OCI-LY1 (cell line): ENCODE data around the gene CHD5.

Source experiments
- H2AFZ ChIP-seq: fragments of 200-600 bp; sonication (generic), shearing (Covaris generic); 2 replicates; pipeline ENCODE4 v1.6.0; 2014; ENCODE audit warnings: antibody characterized with exemption, mild to moderate bottlenecking, low read length
- H3F3A ChIP-seq: fragments of 200-600 bp; sonication (generic), shearing (Covaris generic); 2 replicates; pipeline ENCODE4 v1.6.0; 2014; ENCODE audit warnings: mild to moderate bottlenecking, antibody characterized with exemption, low read length, moderate library complexity; ENCODE audit not compliant: insufficient read depth
- H3K27ac ChIP-seq: fragments of 200-600 bp; sonication (generic); 2 replicates; pipeline ENCODE4 v1.5.1; 2014; ENCODE audit warnings: low read length, mixed run types, mild to moderate bottlenecking, low read depth; ENCODE audit not compliant: poor library complexity, severe bottlenecking
- H3K27me3 ChIP-seq: fragments of 200-600 bp; sonication (generic); 2 replicates; pipeline ENCODE4 v1.6.0; 2014; ENCODE audit warnings: antibody characterized with exemption, mild to moderate bottlenecking, low read length, moderate library complexity; ENCODE audit not compliant: insufficient read depth
- H3K36me3 ChIP-seq: fragments of 200-600 bp; sonication (generic); 2 replicates; pipeline ENCODE4 v1.6.1; 2014; ENCODE audit warnings: mild to moderate bottlenecking, antibody characterized with exemption, low read length, moderate library complexity, mixed read lengths; ENCODE audit not compliant: insufficient read depth
- H3K4me1 ChIP-seq: fragments of 200-600 bp; sonication (generic); 2 replicates; pipeline ENCODE4 v1.5.1; 2014; ENCODE audit warnings: mild to moderate bottlenecking, low read length, moderate library complexity; ENCODE audit not compliant: insufficient read depth, severe bottlenecking
- H3K4me2 ChIP-seq: fragments of 200-600 bp; sonication (generic), shearing (Covaris generic); 2 replicates; pipeline ENCODE4 v1.6.1; 2014; ENCODE audit warnings: low read length
- H3K4me3 ChIP-seq: fragments of 200-600 bp; sonication (generic); 2 replicates; pipeline ENCODE4 v1.5.1; 2014; ENCODE audit warnings: low read length, low read depth, mild to moderate bottlenecking, mixed read lengths; ENCODE audit not compliant: poor library complexity, severe bottlenecking
- H3K79me2 ChIP-seq: fragments of 200-600 bp; shearing (Covaris generic); 2 replicates; pipeline ENCODE4 v1.6.1; 2016; ENCODE audit warnings: mixed run types, low read length, mixed read lengths; ENCODE audit not compliant: insufficient read depth
- H3K9ac ChIP-seq: fragments of 200-600 bp; sonication (generic), shearing (Covaris generic); 2 replicates; pipeline ENCODE4 v1.6.1; 2014; ENCODE audit warnings: mild to moderate bottlenecking, low read length, mixed read lengths
- H3K9me2 ChIP-seq: fragments of 200-600 bp; sonication (generic), shearing (Covaris generic); 2 replicates; pipeline ENCODE4 v1.6.1; 2014; ENCODE audit warnings: low read depth, mild to moderate bottlenecking, low read length, mixed read lengths
- H3K9me3 ChIP-seq: fragments of 200-600 bp; shearing (Covaris generic); 2 replicates; pipeline ENCODE4 v1.6.1; 2014; ENCODE audit warnings: low read length, mixed read lengths
- H4K20me1 ChIP-seq: fragments of 200-600 bp; sonication (generic), shearing (Covaris generic); 2 replicates; pipeline ENCODE4 v1.6.0; 2016; ENCODE audit warnings: mild to moderate bottlenecking, low read length; ENCODE audit not compliant: insufficient read depth
- EZH2 ChIP-seq: fragments of 200-600 bp; sonication (generic), shearing (Covaris generic); IDR thresholded peaks from 2 replicates; pipeline ENCODE4 v1.8.0; 2017; ENCODE audit warnings: borderline replicate concordance, mixed run types, mild to moderate bottlenecking, antibody characterized with exemption, low read length, moderate library complexity, mixed read lengths
- TF ChIP-seq, protein P1 (sequence below): fragments of 200-600 bp; sonication (generic), shearing (Covaris generic); IDR thresholded peaks from 2 replicates; pipeline ENCODE4 v1.5.1; 2017; ENCODE audit warnings: mild to moderate bottlenecking, antibody characterized with exemption, low read length, moderate library complexity, mixed read lengths

The CHD5 gene

GRCh38 chr1:6170742-6171201, 9.3 kb downstream of the CHD5 start:
- Histone ChIP-seq H3K4me1 (no peaks in the 10 kb centered on the region), H3F3A (no peaks in the 10 kb centered on the region), H3K9me3 (no peaks in the 10 kb centered on the region), H3K27ac (no peak overlapping the region), H3K79me2 (no peaks in the 10 kb centered on the region), H3K27me3 (peaks cover 3% of the 10 kb centered on the region), H4K20me1 (no peaks in the 10 kb centered on the region), H3K9me2 (no peaks in the 10 kb centered on the region), H3K4me3 (no peak overlapping the region), H3K36me3 (no peaks in the 10 kb centered on the region), H3K9ac (no peak overlapping the region), H2AFZ (no peak overlapping the region), H3K4me2 (no peak overlapping the region)
- TF ChIP-seq EZH2, result no peak
- TF ChIP-seq, protein P1, sequence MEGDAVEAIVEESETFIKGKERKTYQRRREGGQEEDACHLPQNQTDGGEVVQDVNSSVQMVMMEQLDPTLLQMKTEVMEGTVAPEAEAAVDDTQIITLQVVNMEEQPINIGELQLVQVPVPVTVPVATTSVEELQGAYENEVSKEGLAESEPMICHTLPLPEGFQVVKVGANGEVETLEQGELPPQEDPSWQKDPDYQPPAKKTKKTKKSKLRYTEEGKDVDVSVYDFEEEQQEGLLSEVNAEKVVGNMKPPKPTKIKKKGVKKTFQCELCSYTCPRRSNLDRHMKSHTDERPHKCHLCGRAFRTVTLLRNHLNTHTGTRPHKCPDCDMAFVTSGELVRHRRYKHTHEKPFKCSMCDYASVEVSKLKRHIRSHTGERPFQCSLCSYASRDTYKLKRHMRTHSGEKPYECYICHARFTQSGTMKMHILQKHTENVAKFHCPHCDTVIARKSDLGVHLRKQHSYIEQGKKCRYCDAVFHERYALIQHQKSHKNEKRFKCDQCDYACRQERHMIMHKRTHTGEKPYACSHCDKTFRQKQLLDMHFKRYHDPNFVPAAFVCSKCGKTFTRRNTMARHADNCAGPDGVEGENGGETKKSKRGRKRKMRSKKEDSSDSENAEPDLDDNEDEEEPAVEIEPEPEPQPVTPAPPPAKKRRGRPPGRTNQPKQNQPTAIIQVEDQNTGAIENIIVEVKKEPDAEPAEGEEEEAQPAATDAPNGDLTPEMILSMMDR, result no peak

DNA sequence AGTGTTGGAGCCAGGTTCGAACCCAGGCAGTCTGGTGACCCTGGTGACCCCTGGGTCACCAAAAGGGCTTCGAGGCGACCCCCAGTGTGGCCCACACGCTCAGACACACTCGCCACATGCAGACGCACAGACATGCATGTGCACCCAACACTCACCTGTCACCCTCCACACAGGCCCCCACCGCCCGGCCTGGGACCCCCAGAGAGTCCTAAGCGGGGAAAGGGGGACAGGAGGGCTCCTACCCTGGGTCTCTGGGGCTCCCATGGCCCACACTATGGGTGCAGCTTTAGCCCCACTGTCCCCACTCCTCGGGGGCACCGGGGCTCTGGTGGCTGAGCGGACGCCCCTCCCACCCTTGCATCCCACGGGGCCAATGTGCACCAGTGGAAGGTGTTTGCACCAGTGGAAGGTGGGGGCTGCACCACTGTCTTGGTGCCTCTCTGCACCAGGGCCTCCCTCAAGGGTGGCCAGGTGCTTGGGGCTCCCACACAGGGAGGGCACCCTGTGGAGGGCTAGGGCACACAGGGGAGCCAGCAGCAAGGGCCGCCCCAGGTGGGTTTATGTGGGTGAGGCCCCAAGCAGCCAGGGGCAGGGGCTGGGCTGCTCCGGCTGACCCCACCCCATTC, 9.9 kb downstream of the CHD5 start:
- TF ChIP-seq, protein P1, result no peak
- no peak for TF ChIP-seq EZH2
- H3K79me2 ChIP-seq, result no peaks in the 10 kb centered on the region
- H3K9ac ChIP-seq, result no peak overlapping the region
- no peak overlapping the region for H3K4me2 ChIP-seq
- no peaks in the 10 kb centered on the region for H3F3A ChIP-seq
- H3K27ac ChIP-seq, result no peak overlapping the region
- no peak overlapping the region for H3K4me3 ChIP-seq
- H3K36me3 ChIP-seq, result no peaks in the 10 kb centered on the region
- no peaks in the 10 kb centered on the region for H3K9me3 ChIP-seq
- H3K4me1 ChIP-seq, result no peaks in the 10 kb centered on the region
- H2AFZ ChIP-seq, result no peak overlapping the region
- H3K9me2 ChIP-seq, result no peaks in the 10 kb centered on the region
- H3K27me3 ChIP-seq, result peaks cover 9% of the 10 kb centered on the region
- no peaks in the 10 kb centered on the region for H4K20me1 ChIP-seq

- Histone ChIP-seq H3K4me2 (no peak overlapping the region), H2AFZ (no peak overlapping the region), H3K9ac (no peak overlapping the region), H3F3A (no peaks in the 10 kb centered on the region), H3K4me3 (no peak overlapping the region), H3K9me3 (no peaks in the 10 kb centered on the region), H3K79me2 (no peaks in the 10 kb centered on the region), H3K9me2 (no peaks in the 10 kb centered on the region), H3K27ac (no peak overlapping the region), H3K4me1 (no peaks in the 10 kb centered on the region), H3K36me3 (no peaks in the 10 kb centered on the region), H3K27me3 (peaks cover 18% of the 10 kb centered on the region), H4K20me1 (no peaks in the 10 kb centered on the region)
- TF ChIP-seq, protein P1, result no peak
- no peak for TF ChIP-seq EZH2
Observed at GRCh38 chr1:6168947-6169586, 11.1 kb downstream of the CHD5 start.
